ENCODE results near the gene ACIN1.

ACIN1 gene

DNA sequence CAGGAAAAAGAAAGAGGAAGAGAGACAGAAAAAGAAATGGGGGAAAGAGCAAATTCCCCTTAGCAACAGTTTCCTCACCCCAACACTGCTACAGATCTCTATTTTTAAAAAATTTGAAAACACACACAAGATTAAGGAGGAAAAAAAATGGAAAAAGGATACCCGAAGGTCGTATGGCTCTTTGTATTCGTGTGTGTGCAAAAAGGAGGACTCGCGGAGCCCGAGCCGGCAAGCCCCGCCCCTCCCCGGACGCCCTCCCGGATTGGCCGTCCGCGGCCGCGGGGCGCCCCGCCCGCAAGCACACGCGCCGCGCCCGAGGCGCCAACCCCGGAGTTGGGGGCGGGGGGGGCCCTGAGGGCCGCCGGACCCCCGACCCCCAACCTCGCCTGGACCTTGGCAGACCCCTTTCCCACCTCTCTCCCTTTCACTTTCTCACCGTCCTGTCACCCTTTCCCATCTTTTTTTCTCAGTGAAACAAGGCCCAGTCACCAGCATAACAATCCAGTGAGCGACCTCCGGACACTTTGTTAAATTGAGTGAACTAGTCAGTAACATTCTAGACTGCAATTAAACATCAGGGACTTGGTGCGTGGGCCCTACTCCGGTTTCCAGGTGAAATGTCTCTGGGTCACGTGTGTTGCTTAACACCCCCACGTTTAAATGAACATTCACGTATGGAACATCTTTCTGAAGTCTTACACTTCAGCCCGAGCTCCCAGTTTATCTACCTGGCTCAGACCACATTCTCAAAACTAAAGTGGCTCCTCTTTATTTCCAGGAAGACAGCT lies 84.8 kb downstream of the ACIN1 start, which contains the start of gene C14orf93:
Gene C14orf93 (minus strand): TSS at position 205 of the 788 bp plus-strand sequence. CDS start 11,120 bp downstream, outside the sequence.
- Histone ChIP-seq H3K9ac (ENCODE audit: low read length) (peak within 1 kb of the TSS; percentile 84), H3K4me1 (ENCODE audit: control insufficient read depth, insufficient read depth, low read length) (peaks cover 20% of the 10 kb centered on the region), H3K36me3 (ENCODE audit: control insufficient read depth, insufficient read depth, low read length, severe bottlenecking) (no peaks in the 10 kb centered on the region), H3K9me3 (ENCODE audit: control insufficient read depth, low read length) (no peaks in the 10 kb centered on the region), H3K4me3 (ENCODE audit: low read length) (peak within 1 kb of the TSS; percentile 84), H3K27me3 (replicated peaks; ENCODE audit: control insufficient read depth, insufficient read depth, low read length) (no peaks in the 10 kb centered on the region)
- peak; percentile 87 for DNase-seq (ENCODE audit: low read depth)

- H3K9ac ChIP-seq (ENCODE audit: low read length): peak overlapping the region; percentile 84
- no peaks in the 10 kb centered on the region for H3K27me3 ChIP-seq (replicated peaks; ENCODE audit: control insufficient read depth, insufficient read depth, low read length)
- H3K9me3 ChIP-seq (ENCODE audit: control insufficient read depth, low read length): no peaks in the 10 kb centered on the region
- no peaks in the 10 kb centered on the region for H3K36me3 ChIP-seq (ENCODE audit: control insufficient read depth, insufficient read depth, low read length, severe bottlenecking)
- H3K4me3 ChIP-seq (ENCODE audit: low read length): peak overlapping the region; percentile 84
- DNase-seq (ENCODE audit: low read depth): no peak
- H3K4me1 ChIP-seq (ENCODE audit: control insufficient read depth, insufficient read depth, low read length): peaks cover 20% of the 10 kb centered on the region
Measured at GRCh38 chr14:23009483-23009938, 85.4 kb downstream of the ACIN1 start.

- Histone ChIP-seq H3K4me1 (ENCODE audit: control insufficient read depth, insufficient read depth, low read length) (peaks cover 20% of the 10 kb centered on the region), H3K27me3 (replicated peaks; ENCODE audit: control insufficient read depth, insufficient read depth, low read length) (no peaks in the 10 kb centered on the region), H3K9ac (ENCODE audit: low read length) (no peak overlapping the region), H3K9me3 (ENCODE audit: control insufficient read depth, low read length) (no peaks in the 10 kb centered on the region), H3K4me3 (ENCODE audit: low read length) (no peak overlapping the region), H3K36me3 (ENCODE audit: control insufficient read depth, insufficient read depth, low read length, severe bottlenecking) (no peaks in the 10 kb centered on the region)
- no peak for DNase-seq (ENCODE audit: low read depth)
Measured at GRCh38 chr14:23008831-23009230, 86.1 kb downstream of the ACIN1 start.
